HepG2 (cell line): ENCODE results near the gene DAD1. TPM values are rescaled to one million over a fixed set of nuclear protein-coding genes. Genes with fewer than 3 reads are reported as not detected.

Experiments used
- CTCF ChIP-seq: sonication (generic); formaldehyde crosslinking; IDR thresholded peaks from 2 replicates; pipeline ENCODE4 v1.5.0; 2020; ENCODE audit warnings: mild to moderate bottlenecking, missing genetic modification reagents, moderate library complexity
- DNMT1 ChIP-seq: sonication (generic); formaldehyde crosslinking; IDR thresholded peaks from 2 replicates; pipeline ENCODE4 v1.5.1; 2020; ENCODE audit warnings: mild to moderate bottlenecking, missing genetic modification reagents
- GRHL1 ChIP-seq: sonication (generic); formaldehyde crosslinking; conservative IDR thresholded peaks from 2 replicates; pipeline ENCODE4 v1.8.0; 2022; ENCODE audit warnings: missing genetic modification reagents
- JUN ChIP-seq: sonication (generic); formaldehyde crosslinking; IDR thresholded peaks from 2 replicates; pipeline ENCODE4 v1.4.0; 2020; ENCODE audit warnings: mild to moderate bottlenecking, missing genetic modification reagents
- PRDM4 ChIP-seq: sonication (generic); formaldehyde crosslinking; IDR thresholded peaks from 2 replicates; pipeline ENCODE4 v1.9.0; 2021; ENCODE audit warnings: missing genetic modification reagents, borderline replicate concordance
- RBM39 ChIP-seq: fragments of 200-400 bp; formaldehyde crosslinking; IDR thresholded peaks from one replicate; pipeline ENCODE4 v1.6.1; 2018; ENCODE audit warnings: antibody characterized with exemption, mild to moderate bottlenecking, low read depth, low read length; ENCODE audit not compliant: poor library complexity, severe bottlenecking
- SIN3B ChIP-seq: fragments of 150-350 bp; IDR thresholded peaks from 2 replicates; pipeline ENCODE4 v1.6.1; 2014; ENCODE audit warnings: low read length
- SRSF1 ChIP-seq: fragments of 200-400 bp; formaldehyde crosslinking; optimal IDR thresholded peaks from 2 replicates; pipeline ENCODE3; 2017; ENCODE audit warnings: mild to moderate bottlenecking, low read depth, low read length, moderate library complexity
- SRY ChIP-seq: sonication (generic); formaldehyde crosslinking; IDR thresholded peaks from 2 replicates; pipeline ENCODE4 v1.8.0; 2022; ENCODE audit warnings: mild to moderate bottlenecking, missing genetic modification reagents
- ZKSCAN8 ChIP-seq: IDR thresholded peaks from 2 replicates; pipeline ENCODE4 v1.6.1; 2016; ENCODE audit warnings: borderline replicate concordance, missing genetic modification reagents, missing compliant biosample characterization
- ZNF18 ChIP-seq: sonication (generic); formaldehyde crosslinking; IDR thresholded peaks from 2 replicates; pipeline ENCODE4 v1.8.0; 2022; ENCODE audit warnings: mild to moderate bottlenecking, missing genetic modification reagents; ENCODE audit not compliant: insufficient replicate concordance
- ZNF354B ChIP-seq: sonication (generic); formaldehyde crosslinking; IDR thresholded peaks from 2 replicates; pipeline ENCODE4 v1.8.0; 2022; ENCODE audit warnings: mild to moderate bottlenecking, missing genetic modification reagents
- ZNF749 ChIP-seq: sonication (generic); formaldehyde crosslinking; IDR thresholded peaks from 2 replicates; pipeline ENCODE4 v1.8.0; 2022; ENCODE audit warnings: mild to moderate bottlenecking, missing genetic modification reagents, moderate library complexity, borderline replicate concordance
- ZNF879 ChIP-seq: sonication (generic); formaldehyde crosslinking; IDR thresholded peaks from 2 replicates; pipeline ENCODE4 v1.8.1; 2023; ENCODE audit warnings: missing genetic modification reagents
- polyA plus RNA-seq, 8 experiments: library from polyadenylated mRNA; depleted of rRNA in 3 of 8; stranded (reverse) in 7 of 8; unstranded in 1 of 8; fragments of >200 nt; fragmentation: Illumina TruSeq in 4 of 8; extraction: Trizol in 4 of 8; gene quantifications; 2 replicates each; pipeline versions ENCODE4 v1.2.1 to v1.2.3, GENCODE V29; 2011 to 2016; ENCODE audit warnings: low read depth in 4 of 8, missing spikeins in 1 of 8, mixed read lengths in 1 of 8; ENCODE audit not compliant: insufficient read depth in 1 of 8
- total RNA-seq, 5 experiments: library from RNA; depleted of rRNA; stranded (reverse); fragments of >200 nt; fragmentation: Illumina TruSeq; extraction: Trizol; gene quantifications; 2 replicates each; pipeline ENCODE4 v1.2.3, GENCODE V29; 2016; ENCODE audit warnings: low read depth in 1 of 5
- TF ChIP-seq, protein P1 (sequence below): sonication (generic); formaldehyde crosslinking; IDR thresholded peaks from 2 replicates; pipeline ENCODE4 v1.5.1; 2020; ENCODE audit warnings: mild to moderate bottlenecking, missing genetic modification reagents, borderline replicate concordance
- TF ChIP-seq, protein P2 (sequence below): sonication (generic); formaldehyde crosslinking; IDR thresholded peaks from 2 replicates; pipeline ENCODE4 v1.5.0; 2020; ENCODE audit warnings: missing genetic modification reagents

The DAD1 gene
- total and polyA plus RNA-seq, 2 of the 13 experiments (the other 11 are each of a cell fraction or from before 2014, with no cell fraction given) = 558 to 626 TPM

- TF ChIP-seq SRSF1 = no peak
- TF ChIP-seq RBM39 = no peak
- TF ChIP-seq ZKSCAN8 (CRISPR knock-in tag) = no peak
- TF ChIP-seq GRHL1 (CRISPR knock-in tag) = no peak
- TF ChIP-seq DNMT1 (CRISPR knock-in tag) = no peak
- TF ChIP-seq CTCF (CRISPR knock-in tag) = peak; percentile 14; the same call in 1 of the 2 replicates
- 0 out of 2 replicates have a peak, but pooled peaks have one; percentile 5 for TF ChIP-seq SIN3B
- TF ChIP-seq PRDM4 (CRISPR knock-in tag) = peak; percentile 61
- 0 out of 2 replicates have a peak, but pooled peaks have one; percentile 46 for TF ChIP-seq ZNF749 (CRISPR knock-in tag)
- no peak for TF ChIP-seq JUN (CRISPR knock-in tag)
- no peak for TF ChIP-seq ZNF18 (CRISPR knock-in tag)
- TF ChIP-seq ZNF879 (CRISPR knock-in tag) = no peak
- TF ChIP-seq SRY (CRISPR knock-in tag) = no peak; the same call in 1 of the 2 replicates
- TF ChIP-seq, protein P1, sequence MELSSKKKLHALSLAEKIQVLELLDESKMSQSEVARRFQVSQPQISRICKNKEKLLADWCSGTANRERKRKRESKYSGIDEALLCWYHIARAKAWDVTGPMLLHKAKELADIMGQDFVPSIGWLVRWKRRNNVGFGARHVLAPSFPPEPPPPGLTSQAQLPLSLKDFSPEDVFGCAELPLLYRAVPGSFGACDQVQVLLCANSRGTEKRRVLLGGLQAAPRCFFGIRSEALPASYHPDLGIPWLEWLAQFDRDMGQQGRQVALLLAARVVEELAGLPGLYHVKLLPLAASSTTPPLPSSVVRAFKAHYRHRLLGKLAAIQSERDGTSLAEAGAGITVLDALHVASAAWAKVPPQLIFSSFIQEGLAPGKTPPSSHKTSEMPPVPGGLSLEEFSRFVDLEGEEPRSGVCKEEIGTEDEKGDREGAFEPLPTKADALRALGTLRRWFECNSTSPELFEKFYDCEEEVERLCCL (CRISPR knock-in tag) = no peak
- TF ChIP-seq, protein P2, sequence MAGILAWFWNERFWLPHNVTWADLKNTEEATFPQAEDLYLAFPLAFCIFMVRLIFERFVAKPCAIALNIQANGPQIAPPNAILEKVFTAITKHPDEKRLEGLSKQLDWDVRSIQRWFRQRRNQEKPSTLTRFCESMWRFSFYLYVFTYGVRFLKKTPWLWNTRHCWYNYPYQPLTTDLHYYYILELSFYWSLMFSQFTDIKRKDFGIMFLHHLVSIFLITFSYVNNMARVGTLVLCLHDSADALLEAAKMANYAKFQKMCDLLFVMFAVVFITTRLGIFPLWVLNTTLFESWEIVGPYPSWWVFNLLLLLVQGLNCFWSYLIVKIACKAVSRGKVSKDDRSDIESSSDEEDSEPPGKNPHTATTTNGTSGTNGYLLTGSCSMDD = peak; percentile 45; the same call in 1 of the 2 replicates
- no peak for TF ChIP-seq ZNF354B
Measured at GRCh38 chr14:22588526-22589095, 413 bp downstream of the DAD1 start (continued).
